HepG2 (cell line): ENCODE data around the gene GBA2. TPM values are rescaled to one million over a fixed set of nuclear protein-coding genes. Genes with fewer than 3 reads are reported as not detected.

Experiments used
- GATAD1 ChIP-seq: IDR thresholded peaks from 2 replicates; pipeline ENCODE4 v1.6.1; 2016; ENCODE audit warnings: missing genetic modification reagents, missing compliant biosample characterization
- NR3C1 ChIP-seq: sonication (generic); formaldehyde crosslinking; IDR thresholded peaks from 2 replicates; pipeline ENCODE4 v1.4.0; 2020; ENCODE audit warnings: missing genetic modification reagents
- SNAPC2 ChIP-seq: sonication (generic); formaldehyde crosslinking; IDR thresholded peaks from 2 replicates; pipeline ENCODE4 v1.8.1; 2022; ENCODE audit warnings: mild to moderate bottlenecking, missing genetic modification reagents
- ZNF264 ChIP-seq: sonication (generic); formaldehyde crosslinking; IDR thresholded peaks from 2 replicates; pipeline ENCODE4 v1.4.0; 2020; ENCODE audit warnings: missing genetic modification reagents
- ZNF350 ChIP-seq: sonication (generic); formaldehyde crosslinking; IDR thresholded peaks from 2 replicates; pipeline ENCODE4 v1.4.0; 2020; ENCODE audit warnings: mild to moderate bottlenecking, low read depth, missing genetic modification reagents, borderline replicate concordance
- ZNF468 ChIP-seq: sonication (generic); formaldehyde crosslinking; IDR thresholded peaks from 2 replicates; pipeline ENCODE4 v1.8.0; 2022; ENCODE audit warnings: mild to moderate bottlenecking, moderate library complexity, missing genetic modification reagents
- ZNF777 ChIP-seq: sonication (generic); formaldehyde crosslinking; IDR thresholded peaks from 2 replicates; pipeline ENCODE4 v1.4.0; 2020; ENCODE audit warnings: missing genetic modification reagents
- polyA plus RNA-seq, 8 experiments: library from polyadenylated mRNA; depleted of rRNA in 3 of 8; stranded (reverse) in 7 of 8; unstranded in 1 of 8; fragments of >200 nt; fragmentation: Illumina TruSeq in 4 of 8; extraction: Trizol in 4 of 8; gene quantifications; 2 replicates each; pipeline versions ENCODE4 v1.2.1 to v1.2.3, GENCODE V29; 2011 to 2016; ENCODE audit warnings: low read depth in 4 of 8, missing spikeins in 1 of 8, mixed read lengths in 1 of 8; ENCODE audit not compliant: insufficient read depth in 1 of 8
- total RNA-seq, 5 experiments: library from RNA; depleted of rRNA; stranded (reverse); fragments of >200 nt; fragmentation: Illumina TruSeq; extraction: Trizol; gene quantifications; 2 replicates each; pipeline ENCODE4 v1.2.3, GENCODE V29; 2016; ENCODE audit warnings: low read depth in 1 of 5
- TF ChIP-seq, protein P1 (sequence below): sonication (generic); formaldehyde crosslinking; conservative IDR thresholded peaks from 2 replicates; pipeline ENCODE4 v1.4.0; 2020; ENCODE audit warnings: missing genetic modification reagents
- TF ChIP-seq, protein P2 (sequence below): sonication (generic); formaldehyde crosslinking; IDR thresholded peaks from 2 replicates; pipeline ENCODE4 v1.5.1; 2020; ENCODE audit warnings: missing genetic modification reagents, mild to moderate bottlenecking, borderline replicate concordance
- TF ChIP-seq, protein P3 (sequence below): sonication (generic); formaldehyde crosslinking; IDR thresholded peaks from one replicate; pipeline ENCODE4 v1.5.1; 2020; ENCODE audit warnings: mild to moderate bottlenecking, missing genetic modification reagents; ENCODE audit errors: not compliant biosample characterization
- TF ChIP-seq, protein P4 (sequence below): sonication (generic); formaldehyde crosslinking; IDR thresholded peaks from 2 replicates; pipeline ENCODE4 v1.5.1; 2020; ENCODE audit warnings: mild to moderate bottlenecking, missing genetic modification reagents, moderate library complexity
- TF ChIP-seq, protein P5 (sequence below): IDR thresholded peaks from 2 replicates; pipeline ENCODE4 v1.6.1; 2016; ENCODE audit warnings: missing compliant biosample characterization, missing genetic modification reagents, borderline replicate concordance

Gene GBA2
- total and polyA plus RNA-seq, 2 of the 13 experiments (the other 11 are each of a cell fraction or from before 2014, with no cell fraction given), result 37.5 to 86.1 TPM

DNA sequence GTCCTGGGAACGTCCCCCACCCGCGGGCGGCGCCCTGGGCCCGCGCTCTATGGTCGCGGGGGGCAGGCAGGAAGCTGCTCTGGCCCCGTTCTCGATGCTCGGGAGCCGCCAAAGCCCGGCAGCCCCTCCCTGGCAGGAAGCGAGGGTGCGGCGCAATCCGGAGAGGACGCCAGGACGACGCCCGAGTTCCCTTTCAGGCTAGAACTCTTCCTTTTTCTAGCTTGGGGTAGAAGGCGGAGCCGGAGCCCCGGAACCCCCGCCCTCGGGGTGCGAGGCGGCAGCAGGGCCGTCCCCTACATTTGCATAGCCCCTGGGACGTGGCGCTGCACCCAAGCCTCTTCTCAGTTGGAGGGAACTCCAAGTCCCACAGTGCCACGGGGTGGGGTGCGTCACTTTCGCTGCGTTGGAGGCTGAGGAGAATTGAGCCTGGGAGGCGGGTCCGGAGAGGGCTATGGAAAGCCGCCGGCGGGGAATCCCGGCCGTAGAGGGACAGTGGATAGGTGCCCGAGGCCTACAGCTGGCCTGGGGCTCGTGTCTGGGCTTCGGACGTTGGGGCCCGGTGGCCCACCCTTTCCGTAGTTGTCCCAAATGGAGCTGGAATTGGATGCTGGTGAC is 16.7 kb downstream of the GBA2 start, which contains the start of the genes CREB3 and TLN1 (continued):
- TF ChIP-seq, protein P1, sequence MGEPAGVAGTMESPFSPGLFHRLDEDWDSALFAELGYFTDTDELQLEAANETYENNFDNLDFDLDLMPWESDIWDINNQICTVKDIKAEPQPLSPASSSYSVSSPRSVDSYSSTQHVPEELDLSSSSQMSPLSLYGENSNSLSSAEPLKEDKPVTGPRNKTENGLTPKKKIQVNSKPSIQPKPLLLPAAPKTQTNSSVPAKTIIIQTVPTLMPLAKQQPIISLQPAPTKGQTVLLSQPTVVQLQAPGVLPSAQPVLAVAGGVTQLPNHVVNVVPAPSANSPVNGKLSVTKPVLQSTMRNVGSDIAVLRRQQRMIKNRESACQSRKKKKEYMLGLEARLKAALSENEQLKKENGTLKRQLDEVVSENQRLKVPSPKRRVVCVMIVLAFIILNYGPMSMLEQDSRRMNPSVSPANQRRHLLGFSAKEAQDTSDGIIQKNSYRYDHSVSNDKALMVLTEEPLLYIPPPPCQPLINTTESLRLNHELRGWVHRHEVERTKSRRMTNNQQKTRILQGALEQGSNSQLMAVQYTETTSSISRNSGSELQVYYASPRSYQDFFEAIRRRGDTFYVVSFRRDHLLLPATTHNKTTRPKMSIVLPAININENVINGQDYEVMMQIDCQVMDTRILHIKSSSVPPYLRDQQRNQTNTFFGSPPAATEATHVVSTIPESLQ (CRISPR knock-in tag), result no peak
- TF ChIP-seq NR3C1 (CRISPR knock-in tag) (no peak), SNAPC2 (CRISPR knock-in tag) (no peak; the same call in none of the 2 replicates), ZNF777 (CRISPR knock-in tag) (peak; percentile 58), ZNF468 (no peak), GATAD1 (peak; percentile 90), ZNF264 (CRISPR knock-in tag) (peak; percentile 16; the same call in 1 of the 2 replicates), ZNF350 (peak; percentile 47; the same call in 1 of the 2 replicates)
- TF ChIP-seq, protein P2, sequence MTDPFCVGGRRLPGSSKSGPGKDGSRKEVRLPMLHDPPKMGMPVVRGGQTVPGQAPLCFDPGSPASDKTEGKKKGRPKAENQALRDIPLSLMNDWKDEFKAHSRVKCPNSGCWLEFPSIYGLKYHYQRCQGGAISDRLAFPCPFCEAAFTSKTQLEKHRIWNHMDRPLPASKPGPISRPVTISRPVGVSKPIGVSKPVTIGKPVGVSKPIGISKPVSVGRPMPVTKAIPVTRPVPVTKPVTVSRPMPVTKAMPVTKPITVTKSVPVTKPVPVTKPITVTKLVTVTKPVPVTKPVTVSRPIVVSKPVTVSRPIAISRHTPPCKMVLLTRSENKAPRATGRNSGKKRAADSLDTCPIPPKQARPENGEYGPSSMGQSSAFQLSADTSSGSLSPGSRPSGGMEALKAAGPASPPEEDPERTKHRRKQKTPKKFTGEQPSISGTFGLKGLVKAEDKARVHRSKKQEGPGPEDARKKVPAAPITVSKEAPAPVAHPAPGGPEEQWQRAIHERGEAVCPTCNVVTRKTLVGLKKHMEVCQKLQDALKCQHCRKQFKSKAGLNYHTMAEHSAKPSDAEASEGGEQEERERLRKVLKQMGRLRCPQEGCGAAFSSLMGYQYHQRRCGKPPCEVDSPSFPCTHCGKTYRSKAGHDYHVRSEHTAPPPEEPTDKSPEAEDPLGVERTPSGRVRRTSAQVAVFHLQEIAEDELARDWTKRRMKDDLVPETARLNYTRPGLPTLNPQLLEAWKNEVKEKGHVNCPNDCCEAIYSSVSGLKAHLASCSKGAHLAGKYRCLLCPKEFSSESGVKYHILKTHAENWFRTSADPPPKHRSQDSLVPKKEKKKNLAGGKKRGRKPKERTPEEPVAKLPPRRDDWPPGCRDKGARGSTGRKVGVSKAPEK (CRISPR knock-in tag), result no peak
- TF ChIP-seq, protein P3, sequence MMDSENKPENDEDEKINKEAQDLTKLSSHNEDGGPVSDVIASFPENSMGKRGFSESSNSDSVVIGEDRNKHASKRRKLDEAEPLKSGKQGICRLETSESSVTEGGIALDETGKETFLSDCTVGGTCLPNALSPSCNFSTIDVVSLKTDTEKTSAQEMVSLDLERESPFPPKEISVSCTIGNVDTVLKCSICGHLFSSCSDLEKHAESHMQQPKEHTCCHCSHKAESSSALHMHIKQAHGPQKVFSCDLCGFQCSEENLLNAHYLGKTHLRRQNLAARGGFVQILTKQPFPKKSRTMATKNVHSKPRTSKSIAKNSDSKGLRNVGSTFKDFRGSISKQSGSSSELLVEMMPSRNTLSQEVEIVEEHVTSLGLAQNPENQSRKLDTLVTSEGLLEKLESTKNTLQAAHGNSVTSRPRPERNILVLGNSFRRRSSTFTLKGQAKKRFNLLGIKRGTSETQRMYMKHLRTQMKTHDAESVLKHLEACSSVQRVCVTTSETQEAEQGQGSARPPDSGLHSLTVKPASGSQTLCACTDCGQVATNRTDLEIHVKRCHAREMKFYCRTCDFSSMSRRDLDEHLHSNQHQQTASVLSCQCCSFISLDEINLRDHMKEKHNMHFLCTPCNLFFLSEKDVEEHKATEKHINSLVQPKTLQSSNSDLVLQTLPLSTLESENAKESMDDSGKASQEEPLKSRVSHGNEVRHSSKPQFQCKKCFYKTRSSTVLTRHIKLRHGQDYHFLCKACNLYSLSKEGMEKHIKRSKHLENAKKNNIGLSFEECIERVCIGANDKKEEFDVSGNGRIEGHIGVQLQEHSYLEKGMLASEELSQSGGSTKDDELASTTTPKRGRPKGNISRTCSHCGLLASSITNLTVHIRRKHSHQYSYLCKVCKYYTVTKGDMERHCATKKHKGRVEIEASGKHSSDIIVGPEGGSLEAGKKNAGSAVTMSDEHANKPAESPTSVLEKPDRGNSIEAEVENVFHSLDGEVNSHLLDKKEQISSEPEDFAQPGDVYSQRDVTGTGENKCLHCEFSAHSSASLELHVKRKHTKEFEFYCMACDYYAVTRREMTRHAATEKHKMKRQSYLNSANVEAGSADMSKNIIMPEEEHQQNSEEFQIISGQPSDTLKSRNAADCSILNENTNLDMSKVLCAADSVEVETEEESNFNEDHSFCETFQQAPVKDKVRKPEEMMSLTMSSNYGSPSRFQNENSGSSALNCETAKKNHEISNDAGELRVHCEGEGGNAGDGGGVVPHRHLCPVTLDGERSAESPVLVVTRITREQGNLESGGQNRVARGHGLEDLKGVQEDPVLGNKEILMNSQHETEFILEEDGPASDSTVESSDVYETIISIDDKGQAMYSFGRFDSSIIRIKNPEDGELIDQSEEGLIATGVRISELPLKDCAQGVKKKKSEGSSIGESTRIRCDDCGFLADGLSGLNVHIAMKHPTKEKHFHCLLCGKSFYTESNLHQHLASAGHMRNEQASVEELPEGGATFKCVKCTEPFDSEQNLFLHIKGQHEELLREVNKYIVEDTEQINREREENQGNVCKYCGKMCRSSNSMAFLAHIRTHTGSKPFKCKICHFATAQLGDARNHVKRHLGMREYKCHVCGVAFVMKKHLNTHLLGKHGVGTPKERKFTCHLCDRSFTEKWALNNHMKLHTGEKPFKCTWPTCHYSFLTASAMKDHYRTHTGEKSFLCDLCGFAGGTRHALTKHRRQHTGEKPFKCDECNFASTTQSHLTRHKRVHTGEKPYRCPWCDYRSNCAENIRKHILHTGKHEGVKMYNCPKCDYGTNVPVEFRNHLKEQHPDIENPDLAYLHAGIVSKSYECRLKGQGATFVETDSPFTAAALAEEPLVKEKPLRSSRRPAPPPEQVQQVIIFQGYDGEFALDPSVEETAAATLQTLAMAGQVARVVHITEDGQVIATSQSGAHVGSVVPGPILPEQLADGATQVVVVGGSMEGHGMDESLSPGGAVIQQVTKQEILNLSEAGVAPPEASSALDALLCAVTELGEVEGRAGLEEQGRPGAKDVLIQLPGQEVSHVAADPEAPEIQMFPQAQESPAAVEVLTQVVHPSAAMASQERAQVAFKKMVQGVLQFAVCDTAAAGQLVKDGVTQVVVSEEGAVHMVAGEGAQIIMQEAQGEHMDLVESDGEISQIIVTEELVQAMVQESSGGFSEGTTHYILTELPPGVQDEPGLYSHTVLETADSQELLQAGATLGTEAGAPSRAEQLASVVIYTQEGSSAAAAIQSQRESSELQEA (CRISPR knock-in tag), result no peak
- TF ChIP-seq, protein P4, sequence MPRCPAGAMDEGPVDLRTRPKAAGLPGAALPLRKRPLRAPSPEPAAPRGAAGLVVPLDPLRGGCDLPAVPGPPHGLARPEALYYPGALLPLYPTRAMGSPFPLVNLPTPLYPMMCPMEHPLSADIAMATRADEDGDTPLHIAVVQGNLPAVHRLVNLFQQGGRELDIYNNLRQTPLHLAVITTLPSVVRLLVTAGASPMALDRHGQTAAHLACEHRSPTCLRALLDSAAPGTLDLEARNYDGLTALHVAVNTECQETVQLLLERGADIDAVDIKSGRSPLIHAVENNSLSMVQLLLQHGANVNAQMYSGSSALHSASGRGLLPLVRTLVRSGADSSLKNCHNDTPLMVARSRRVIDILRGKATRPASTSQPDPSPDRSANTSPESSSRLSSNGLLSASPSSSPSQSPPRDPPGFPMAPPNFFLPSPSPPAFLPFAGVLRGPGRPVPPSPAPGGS (CRISPR knock-in tag), result peak; percentile 80; the same call in 1 of the 2 replicates
- TF ChIP-seq, protein P5, sequence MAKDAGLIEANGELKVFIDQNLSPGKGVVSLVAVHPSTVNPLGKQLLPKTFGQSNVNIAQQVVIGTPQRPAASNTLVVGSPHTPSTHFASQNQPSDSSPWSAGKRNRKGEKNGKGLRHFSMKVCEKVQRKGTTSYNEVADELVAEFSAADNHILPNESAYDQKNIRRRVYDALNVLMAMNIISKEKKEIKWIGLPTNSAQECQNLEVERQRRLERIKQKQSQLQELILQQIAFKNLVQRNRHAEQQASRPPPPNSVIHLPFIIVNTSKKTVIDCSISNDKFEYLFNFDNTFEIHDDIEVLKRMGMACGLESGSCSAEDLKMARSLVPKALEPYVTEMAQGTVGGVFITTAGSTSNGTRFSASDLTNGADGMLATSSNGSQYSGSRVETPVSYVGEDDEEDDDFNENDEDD (CRISPR knock-in tag), result peak; percentile 55; the same call in 1 of the 2 replicates
